ENCODE measurements around the gene MRAP2. TPM values are rescaled to one million over a fixed set of nuclear protein-coding genes. Genes with fewer than 3 reads are reported as not detected.

MRAP2 gene, protein sequence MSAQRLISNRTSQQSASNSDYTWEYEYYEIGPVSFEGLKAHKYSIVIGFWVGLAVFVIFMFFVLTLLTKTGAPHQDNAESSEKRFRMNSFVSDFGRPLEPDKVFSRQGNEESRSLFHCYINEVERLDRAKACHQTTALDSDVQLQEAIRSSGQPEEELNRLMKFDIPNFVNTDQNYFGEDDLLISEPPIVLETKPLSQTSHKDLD
- polyA plus RNA-seq (2012; ENCODE audit: insufficient read length, low read depth): not detected

DNA sequence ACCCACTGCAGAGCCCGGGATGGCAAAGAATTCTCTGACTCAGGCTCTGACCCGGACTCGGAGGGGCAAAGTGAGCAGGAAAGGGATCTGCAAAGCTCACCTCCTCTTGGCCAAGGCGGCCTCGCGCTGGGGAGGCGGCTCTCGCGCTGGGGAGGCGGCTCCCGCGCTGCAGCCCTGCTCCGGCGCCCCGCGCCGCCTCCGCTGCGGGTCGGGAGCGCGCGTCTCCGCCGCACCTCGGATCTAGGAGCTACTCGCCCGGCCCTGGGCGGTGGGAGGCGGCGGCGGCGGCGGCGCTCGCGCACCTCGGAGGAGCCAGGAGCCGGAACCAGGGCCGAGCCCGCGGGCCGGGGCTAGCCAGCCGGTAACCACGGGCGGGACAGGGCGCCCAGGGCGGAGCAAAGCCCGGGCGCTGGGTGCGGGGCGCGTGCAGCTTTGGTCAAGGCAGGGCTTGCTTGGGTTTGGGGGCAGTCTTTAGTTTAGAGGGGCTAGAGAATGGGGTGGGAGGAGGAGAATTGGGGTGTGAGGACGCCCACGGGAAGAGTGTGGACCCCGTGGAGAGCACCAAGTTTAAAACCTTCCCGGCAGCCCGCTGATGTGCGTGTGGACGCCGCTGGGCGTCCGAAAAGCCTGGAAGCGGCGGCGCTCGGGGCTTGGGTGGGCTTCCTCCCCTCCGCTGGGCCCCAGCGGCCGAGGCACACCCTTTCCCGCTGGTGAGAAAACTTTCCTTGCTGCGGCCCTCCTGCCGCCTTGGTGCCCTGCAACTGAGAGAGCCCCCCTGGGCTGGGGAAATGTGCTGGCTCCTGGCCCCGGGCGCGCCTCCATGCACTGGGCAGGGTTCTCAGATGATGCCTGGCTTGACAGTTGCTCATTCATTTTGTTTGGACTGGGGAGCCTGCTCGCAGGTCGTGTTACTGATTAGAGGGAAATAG is at the start of gene MRAP2:
Gene MRAP2, plus strand, starts transcription at position 250 of the 929 bp plus-strand sequence. CDS start 21,547 bp downstream, outside the sequence.
- TF ChIP-seq SIN3A (IDR thresholded peaks at IDR 0.05; ENCODE audit: borderline replicate concordance, insufficient read depth, low read length) (no peak), POLR2AphosphoS5 (IDR thresholded peaks at IDR 0.05; ENCODE audit: low read depth, low read length) (no peak), TAF1 (IDR thresholded peaks at IDR 0.05; ENCODE audit: borderline replicate concordance, insufficient read depth, low read length) (no peak), FOXP2 (optimal IDR thresholded peaks at IDR 0.05; ENCODE audit: borderline replicate concordance, extremely low read depth, extremely low read length, insufficient read depth) (no peak)
- TF ChIP-seq, protein P1, sequence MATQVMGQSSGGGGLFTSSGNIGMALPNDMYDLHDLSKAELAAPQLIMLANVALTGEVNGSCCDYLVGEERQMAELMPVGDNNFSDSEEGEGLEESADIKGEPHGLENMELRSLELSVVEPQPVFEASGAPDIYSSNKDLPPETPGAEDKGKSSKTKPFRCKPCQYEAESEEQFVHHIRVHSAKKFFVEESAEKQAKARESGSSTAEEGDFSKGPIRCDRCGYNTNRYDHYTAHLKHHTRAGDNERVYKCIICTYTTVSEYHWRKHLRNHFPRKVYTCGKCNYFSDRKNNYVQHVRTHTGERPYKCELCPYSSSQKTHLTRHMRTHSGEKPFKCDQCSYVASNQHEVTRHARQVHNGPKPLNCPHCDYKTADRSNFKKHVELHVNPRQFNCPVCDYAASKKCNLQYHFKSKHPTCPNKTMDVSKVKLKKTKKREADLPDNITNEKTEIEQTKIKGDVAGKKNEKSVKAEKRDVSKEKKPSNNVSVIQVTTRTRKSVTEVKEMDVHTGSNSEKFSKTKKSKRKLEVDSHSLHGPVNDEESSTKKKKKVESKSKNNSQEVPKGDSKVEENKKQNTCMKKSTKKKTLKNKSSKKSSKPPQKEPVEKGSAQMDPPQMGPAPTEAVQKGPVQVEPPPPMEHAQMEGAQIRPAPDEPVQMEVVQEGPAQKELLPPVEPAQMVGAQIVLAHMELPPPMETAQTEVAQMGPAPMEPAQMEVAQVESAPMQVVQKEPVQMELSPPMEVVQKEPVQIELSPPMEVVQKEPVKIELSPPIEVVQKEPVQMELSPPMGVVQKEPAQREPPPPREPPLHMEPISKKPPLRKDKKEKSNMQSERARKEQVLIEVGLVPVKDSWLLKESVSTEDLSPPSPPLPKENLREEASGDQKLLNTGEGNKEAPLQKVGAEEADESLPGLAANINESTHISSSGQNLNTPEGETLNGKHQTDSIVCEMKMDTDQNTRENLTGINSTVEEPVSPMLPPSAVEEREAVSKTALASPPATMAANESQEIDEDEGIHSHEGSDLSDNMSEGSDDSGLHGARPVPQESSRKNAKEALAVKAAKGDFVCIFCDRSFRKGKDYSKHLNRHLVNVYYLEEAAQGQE (IDR thresholded peaks at IDR 0.05; ENCODE audit: insufficient read depth in 1 of 2, low read depth in 2 of 2, low read length in 2 of 2): no peak

GRCh38 chr6:83984411-83984810 is 49.2 kb upstream of the MRAP2 start:
- no peak for TF ChIP-seq POLR2AphosphoS5 (IDR thresholded peaks at IDR 0.05; ENCODE audit: low read depth, low read length)
- TF ChIP-seq SIN3A (IDR thresholded peaks at IDR 0.05; ENCODE audit: borderline replicate concordance, insufficient read depth, low read length): no peak
- no peak for TF ChIP-seq FOXP2 (optimal IDR thresholded peaks at IDR 0.05; ENCODE audit: borderline replicate concordance, extremely low read depth, extremely low read length, insufficient read depth)
- TF ChIP-seq TAF1 (IDR thresholded peaks at IDR 0.05; ENCODE audit: borderline replicate concordance, insufficient read depth, low read length): no peak

DNA sequence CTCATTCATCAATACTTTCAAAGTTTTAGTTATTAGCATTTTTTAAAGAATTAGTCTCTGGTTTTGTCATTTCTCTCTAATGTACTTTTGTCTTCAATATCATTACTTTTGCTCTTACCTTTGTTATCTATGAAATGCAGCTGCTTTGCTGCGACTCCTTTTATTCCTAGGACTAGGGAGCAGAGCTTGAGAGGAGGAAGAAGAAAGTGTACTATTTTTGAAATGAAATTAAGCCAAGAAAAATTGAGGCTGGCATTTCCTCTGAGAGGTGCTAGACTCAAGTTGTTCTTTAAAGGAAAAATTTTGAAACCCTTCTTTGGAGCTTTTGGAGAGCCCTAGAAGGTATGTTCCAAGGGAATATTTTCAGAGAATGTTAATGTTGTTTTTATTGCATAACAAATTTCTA is 48.3 kb upstream of the MRAP2 start:
- TF ChIP-seq TAF1 (IDR thresholded peaks at IDR 0.05; ENCODE audit: borderline replicate concordance, insufficient read depth, low read length) (no peak), SIN3A (IDR thresholded peaks at IDR 0.05; ENCODE audit: borderline replicate concordance, insufficient read depth, low read length) (no peak), FOXP2 (optimal IDR thresholded peaks at IDR 0.05; ENCODE audit: borderline replicate concordance, extremely low read depth, extremely low read length, insufficient read depth) (no peak), POLR2AphosphoS5 (IDR thresholded peaks at IDR 0.05; ENCODE audit: low read depth, low read length) (no peak)
- TF ChIP-seq, protein P1 (IDR thresholded peaks at IDR 0.05; ENCODE audit: insufficient read depth in 1 of 2, low read depth in 2 of 2, low read length in 2 of 2): no peak

- TF ChIP-seq, protein P1 (IDR thresholded peaks at IDR 0.05; ENCODE audit: insufficient read depth in 1 of 2, low read depth in 2 of 2, low read length in 2 of 2): no peak
- no peak for TF ChIP-seq TAF1 (IDR thresholded peaks at IDR 0.05; ENCODE audit: borderline replicate concordance, insufficient read depth, low read length)
- TF ChIP-seq SIN3A (IDR thresholded peaks at IDR 0.05; ENCODE audit: borderline replicate concordance, insufficient read depth, low read length): no peak
- TF ChIP-seq FOXP2 (optimal IDR thresholded peaks at IDR 0.05; ENCODE audit: borderline replicate concordance, extremely low read depth, extremely low read length, insufficient read depth): no peak
These were observed 47.9 kb upstream of the MRAP2 start for GRCh38 chr6:83985715-83986114.

DNA sequence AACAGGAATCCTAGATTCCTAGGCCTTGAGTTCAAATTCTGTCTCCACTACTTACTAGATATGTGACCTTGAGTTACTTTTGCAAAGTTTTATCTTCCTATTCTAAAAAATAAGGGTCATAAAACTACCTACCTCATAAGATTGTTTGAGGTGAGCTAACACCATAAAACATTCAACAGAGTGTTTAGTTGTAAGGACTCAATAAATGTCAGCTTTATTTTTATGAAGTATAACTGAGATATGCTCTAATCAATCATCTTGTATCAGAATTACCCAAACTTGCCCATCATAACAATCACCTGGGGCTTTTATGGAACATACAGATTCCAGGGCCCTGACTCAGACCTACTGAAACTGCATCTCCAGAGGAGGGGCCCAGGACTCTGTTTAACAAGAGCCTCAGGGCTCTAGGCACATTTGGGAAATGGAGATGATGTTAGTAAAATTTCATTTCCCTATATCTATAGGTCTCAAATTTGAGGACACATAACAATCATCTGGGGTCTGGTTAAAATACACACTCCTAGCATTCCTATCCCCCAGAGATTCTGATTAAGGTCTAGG is 35.5 kb upstream of the MRAP2 start:
- TF ChIP-seq, protein P1 (IDR thresholded peaks at IDR 0.05; ENCODE audit: insufficient read depth in 1 of 2, low read depth in 2 of 2, low read length in 2 of 2): no peak
- TF ChIP-seq POLR2AphosphoS5 (IDR thresholded peaks at IDR 0.05; ENCODE audit: low read depth, low read length): no peak
- no peak for TF ChIP-seq FOXP2 (optimal IDR thresholded peaks at IDR 0.05; ENCODE audit: borderline replicate concordance, extremely low read depth, extremely low read length, insufficient read depth)
- TF ChIP-seq TAF1 (IDR thresholded peaks at IDR 0.05; ENCODE audit: borderline replicate concordance, insufficient read depth, low read length): no peak
- TF ChIP-seq SIN3A (IDR thresholded peaks at IDR 0.05; ENCODE audit: borderline replicate concordance, insufficient read depth, low read length): no peak

Data from PFSK-1 (cell line).